Fibroblast of skin of right biceps (primary cell): ENCODE measurements around the gene CTSK.
"Not testable (repeated sequence)": the region's sequence is repeated elsewhere in the genome, so short reads cannot be mapped to it uniquely, and the experiment has no call there.

Experiments
- DNase-seq: peaks from one replicate; pipeline ENCODE4 v3.0.0-alpha.2; 2013

The CTSK gene

DNA sequence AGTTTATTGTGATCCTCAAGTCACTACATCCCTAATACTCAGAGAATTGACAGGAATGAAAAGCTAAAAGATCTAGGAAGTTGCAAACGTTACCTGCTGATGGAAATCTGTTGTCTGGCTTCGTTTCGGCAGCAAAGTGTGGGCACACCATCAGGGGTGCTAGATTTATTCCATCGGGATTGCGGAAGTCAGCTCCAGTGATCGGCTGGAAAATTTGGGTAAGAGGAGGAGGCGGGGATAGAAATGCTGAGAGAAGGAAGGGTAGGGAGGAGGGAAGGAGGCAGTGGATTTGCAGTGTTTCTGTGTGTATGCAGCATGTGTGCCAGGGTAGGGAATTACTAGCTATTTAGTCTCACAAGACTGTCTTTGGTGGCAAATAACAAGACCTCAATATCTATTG lies at the start of gene CTSK:
Gene CTSK, minus strand, starts transcription at position 140 of the 400 bp plus-strand sequence. CDS start 1,455 bp downstream, outside the sequence.
- peak; percentile 47 for DNase-seq

GRCh38 chr1:150852734-150853133 lies 44.7 kb upstream of the CTSK start:
- not testable (repeated sequence) for DNase-seq

DNA sequence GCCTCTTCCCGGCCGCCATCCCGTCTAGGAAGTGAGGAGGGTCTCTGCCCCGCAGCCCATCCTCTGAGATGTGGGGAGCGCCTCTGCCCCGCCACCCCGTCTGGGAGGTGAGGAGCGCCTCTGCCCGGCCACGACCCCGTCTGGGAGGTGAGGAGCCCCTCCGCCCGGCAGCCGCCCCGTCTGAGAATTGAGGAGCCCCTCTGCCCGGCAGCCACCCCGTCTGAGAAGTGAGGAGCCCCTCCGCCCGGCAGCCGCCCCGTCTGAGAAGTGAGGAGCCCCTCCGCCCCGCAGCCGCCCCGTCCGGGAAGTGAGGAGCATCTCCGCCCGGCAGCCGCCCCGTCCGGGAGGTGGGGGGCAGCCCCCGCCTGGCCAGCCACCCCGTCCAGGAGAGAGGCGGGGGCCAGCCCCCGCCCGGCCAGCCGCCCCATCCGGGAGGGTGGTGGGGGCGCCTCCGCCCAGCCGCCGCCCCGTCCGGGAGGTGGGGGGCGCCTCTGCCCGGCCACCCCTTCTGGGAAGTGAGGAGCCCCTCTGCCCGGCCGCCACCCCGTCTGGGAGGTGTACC lies 42.8 kb upstream of the CTSK start:
- not testable (repeated sequence) for DNase-seq

DNA sequence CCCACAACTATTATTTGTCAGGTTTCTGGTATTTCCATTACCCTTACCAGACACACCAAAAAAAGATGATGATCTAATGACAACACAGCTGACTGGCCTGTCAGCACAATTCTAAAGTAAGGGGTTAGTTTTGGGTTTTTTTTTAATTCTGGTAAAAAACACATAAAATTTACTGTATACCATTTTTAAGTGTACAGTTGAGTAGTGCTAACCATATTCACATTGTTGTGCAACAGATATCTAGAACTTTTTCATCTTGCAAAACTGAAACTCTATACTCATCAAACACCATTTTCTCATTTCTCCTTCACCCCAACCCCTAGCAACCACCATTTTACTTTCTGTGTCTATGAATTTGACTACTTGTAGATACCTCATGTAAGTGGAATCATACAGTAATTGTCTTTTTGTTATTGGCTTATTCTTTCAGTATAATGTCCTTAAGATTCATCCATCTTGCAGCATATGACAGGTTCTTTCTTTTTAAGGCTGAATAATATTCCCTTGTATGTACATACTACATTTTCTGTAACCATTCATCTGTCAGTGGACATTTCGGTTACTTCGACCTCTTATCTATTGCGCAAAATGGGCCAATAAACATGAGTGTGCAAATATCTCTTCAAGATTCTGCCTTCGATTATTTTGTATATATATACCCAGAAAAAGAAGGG lies 38.5 kb upstream of the CTSK start:
- no peak for DNase-seq

- no peak for DNase-seq
These were observed 35.4 kb upstream of the CTSK start for GRCh38 chr1:150843474-150843873.

DNA sequence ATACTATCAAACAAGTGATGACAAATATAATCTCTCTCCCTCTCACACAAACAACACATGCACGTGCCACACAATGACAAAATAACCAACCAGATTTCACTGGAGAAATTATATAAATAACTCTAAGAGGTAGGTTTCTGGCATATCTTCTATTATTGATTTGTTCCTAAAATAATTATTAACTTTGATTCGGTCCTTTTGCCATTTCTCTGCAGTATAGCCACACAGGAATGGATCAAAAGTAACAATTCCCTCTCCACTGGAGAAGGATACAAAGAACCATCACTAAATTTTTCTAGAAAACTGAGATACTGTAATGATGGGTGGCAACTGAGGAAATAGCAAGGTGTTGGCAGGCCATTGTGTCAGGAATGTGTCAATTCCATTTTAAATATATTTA lies 34.9 kb upstream of the CTSK start:
- DNase-seq: no peak

- no peak for DNase-seq
These were observed 34.3 kb upstream of the CTSK start for GRCh38 chr1:150842343-150842742.

DNA sequence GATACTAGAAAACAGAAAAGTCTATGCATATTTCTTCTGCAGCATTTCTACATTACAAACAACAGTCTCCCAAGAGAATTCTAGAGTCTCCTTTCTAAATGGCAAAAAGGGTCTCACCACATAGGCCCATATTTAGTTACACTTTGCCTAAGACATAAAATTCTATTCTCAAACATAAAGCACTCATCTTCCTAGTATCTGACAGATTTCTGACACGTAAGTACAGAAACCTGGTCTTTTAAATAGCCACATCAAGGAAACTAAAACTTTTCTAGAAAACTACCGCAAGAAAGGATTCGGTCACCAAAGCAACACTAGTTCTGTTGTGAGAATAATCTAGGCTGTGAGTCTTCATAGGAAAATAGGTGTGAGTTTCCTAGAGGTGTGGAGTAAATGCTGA lies 33.6 kb upstream of the CTSK start:
- no peak for DNase-seq

DNA sequence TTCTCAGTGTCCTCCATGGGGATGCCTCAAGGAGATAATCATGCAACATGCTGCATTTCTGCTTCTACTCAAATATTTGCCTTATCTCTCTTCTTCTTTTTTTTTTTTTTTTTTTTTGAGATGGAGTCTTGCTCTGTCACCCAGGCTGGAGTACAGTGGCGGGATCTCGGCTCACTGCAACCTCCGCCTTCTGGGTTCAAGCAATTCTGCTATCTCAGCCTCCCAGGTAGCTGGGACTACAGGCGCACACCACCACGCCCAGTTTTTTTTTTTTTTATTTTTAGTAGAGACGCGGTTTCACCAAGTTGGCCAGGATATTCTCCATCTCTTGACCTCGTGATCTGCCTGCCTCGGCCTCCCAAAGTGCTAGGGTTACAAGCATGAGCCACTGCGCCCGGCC lies 32.8 kb upstream of the CTSK start:
- not testable (repeated sequence) for DNase-seq

GRCh38 chr1:150836129-150836773 lies 28.2 kb upstream of the CTSK start:
- no peak for DNase-seq

- not testable (repeated sequence) for DNase-seq
These were observed 25.9 kb upstream of the CTSK start for GRCh38 chr1:150833961-150834360.

DNA sequence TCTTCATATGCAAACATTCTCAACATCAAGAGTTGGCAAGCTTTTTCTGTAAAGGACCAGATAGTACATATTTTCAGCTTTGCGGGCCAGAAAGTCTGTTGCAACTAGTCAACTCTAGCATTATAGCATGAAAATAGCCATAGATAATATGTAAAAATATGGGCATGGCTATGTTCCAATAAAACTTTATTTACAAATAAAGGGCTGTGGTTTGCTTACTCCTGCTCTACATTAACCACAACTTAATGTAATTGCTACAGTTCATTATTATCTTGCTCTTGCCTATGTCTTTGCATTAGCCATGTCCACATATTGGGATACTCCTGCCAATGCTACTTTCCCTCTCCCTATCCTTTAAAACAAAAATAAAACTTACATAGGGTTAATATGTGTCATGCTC lies 24.5 kb upstream of the CTSK start:
- no peak for DNase-seq

GRCh38 chr1:150829751-150830150 lies 21.7 kb upstream of the CTSK start:
- no peak for DNase-seq

- no peak for DNase-seq
These were observed 18.2 kb upstream of the CTSK start for GRCh38 chr1:150826299-150826698.

- peak; percentile 59 for DNase-seq
These were observed 12.9 kb upstream of the CTSK start for GRCh38 chr1:150820730-150821512.

DNA sequence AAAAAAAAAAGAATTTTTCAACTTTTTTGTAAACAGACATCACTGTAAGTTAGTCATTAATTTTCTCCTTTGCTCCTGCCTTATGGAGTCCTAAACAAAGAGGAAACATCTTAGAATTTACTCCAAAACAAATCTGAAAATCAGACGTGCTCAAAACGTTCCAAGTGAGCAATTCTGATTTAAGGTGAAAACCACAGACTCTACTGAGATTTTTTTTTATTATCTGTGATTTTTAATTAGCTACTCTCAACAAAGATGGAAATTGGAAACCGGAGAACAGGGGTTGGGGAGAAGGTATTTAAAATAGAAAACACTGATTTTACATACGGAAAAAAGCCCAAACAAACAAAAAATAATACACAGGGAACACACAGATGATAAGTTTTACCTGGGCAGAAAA lies 7.8 kb upstream of the CTSK start:
- DNase-seq: no peak

GRCh38 chr1:150813028-150813707 lies 5.1 kb upstream of the CTSK start:
- DNase-seq: peak; percentile 49

DNA sequence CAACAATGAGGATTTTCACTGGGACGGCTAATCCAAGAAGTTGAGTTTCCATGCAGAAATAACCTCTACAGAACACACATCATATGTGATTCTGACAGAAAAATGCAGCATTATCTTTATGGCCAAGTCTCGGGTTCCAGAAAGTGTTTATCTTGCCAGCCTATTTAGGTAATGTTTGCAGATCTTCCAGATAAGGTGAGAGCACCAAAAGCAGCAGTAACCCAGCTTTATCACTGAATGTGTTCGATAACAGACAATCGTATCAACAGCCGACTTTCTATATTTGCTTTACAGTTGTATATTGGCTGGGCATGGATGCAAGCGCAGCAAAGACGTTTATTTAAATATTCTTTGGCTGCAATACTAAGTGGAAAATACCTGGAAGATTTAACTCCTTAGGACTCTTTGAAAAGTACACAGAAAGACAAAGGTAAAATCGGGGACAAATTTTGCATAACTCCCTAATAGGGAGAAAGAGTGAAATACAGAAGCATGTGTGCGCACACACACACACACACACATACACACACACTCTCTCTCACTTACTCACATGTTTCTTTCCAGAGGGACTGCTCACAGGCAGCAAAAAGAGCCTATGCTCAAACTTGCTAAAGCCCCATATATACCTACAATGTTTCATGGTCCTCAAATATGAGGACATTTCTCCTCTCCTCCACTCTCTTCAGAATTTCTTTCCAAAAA lies 3.0 kb upstream of the CTSK start:
- no peak for DNase-seq

DNA sequence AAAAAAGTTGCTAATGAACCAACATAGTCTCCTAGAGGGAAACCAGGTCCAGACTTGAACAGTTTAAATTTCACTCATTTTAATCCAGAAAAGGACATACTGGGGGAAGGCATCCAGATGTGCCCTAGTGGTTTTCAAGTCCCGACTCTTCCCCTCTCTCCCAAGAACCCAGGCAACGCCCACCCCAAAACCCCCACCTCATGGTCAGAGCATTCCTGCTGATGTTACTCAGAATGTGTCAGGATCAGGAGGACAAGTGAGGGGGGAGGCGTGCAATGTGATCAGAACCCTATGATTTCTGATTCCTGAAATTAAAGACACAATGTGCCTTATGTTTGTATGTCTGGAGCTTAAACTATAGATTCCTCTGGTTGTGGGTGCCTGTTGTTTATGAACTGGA lies 1.6 kb upstream of the CTSK start:
- DNase-seq: peak; percentile 85

- DNase-seq: peak; percentile 42
These were observed 786 bp upstream of the CTSK start for GRCh38 chr1:150808846-150809245.

GRCh38 chr1:150807249-150808023 lies 624 bp downstream of the CTSK start:
- DNase-seq: peak; percentile 54

DNA sequence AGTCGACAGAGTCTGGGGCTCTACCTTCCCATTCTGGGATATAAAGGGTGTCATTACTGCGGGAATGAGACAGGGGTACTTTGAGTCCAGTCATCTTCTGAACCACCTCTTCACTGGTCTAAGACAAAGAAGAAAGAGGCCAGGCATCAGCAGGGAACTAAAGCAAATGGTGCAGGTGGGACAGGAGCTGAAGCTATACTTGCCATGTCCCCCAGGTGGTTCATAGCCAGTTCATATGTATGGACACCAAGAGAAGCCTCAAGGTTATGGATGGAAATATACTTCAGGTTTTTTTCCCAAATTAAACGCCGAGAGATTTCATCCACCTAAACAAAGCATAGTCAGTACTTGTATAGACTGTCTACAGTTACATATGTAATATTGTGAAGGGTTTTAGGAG lies 2.2 kb downstream of the CTSK start:
- DNase-seq: no peak
